Measurements from ENCODE around the gene ADAMTS3. TPM values are rescaled to one million over a fixed set of nuclear protein-coding genes. Genes with fewer than 3 reads are reported as not detected.

ADAMTS3 gene
- total RNA-seq, result 11.3 TPM

GRCh38 chr4:72568959-72569718 is at the start of gene ADAMTS3:
Gene ADAMTS3, minus strand, starts transcription at chr4:72569221. Its CDS starts 459 bp downstream, at chr4:72568762.

